HS-5 (cell line): Measurements from ENCODE around the gene PSG2.
"Not testable (repeated sequence)": the region's sequence is repeated elsewhere in the genome, so short reads cannot be mapped to it uniquely, and the experiment has no call there.

Experiments
- DNase-seq: peaks from one replicate; pipeline ENCODE4 v3.0.0-alpha.2; 2012; ENCODE audit warnings: low read depth

PSG2 gene

GRCh38 chr19:43082601-43083000, at the start of gene PSG2:
TSS of gene PSG2 (minus strand) at chr19:43082701. CDS start at chr19:43082569, 132 bp downstream.
- not testable (repeated sequence) for DNase-seq

- not testable (repeated sequence) for DNase-seq
These were observed 48.9 kb upstream of the PSG2 start for GRCh38 chr19:43131281-43131842.

GRCh38 chr19:43129197-43129596, 46.7 kb upstream of the PSG2 start:
- not testable (repeated sequence) for DNase-seq

- DNase-seq: peak; percentile 98
These were observed 44.8 kb upstream of the PSG2 start for GRCh38 chr19:43127336-43127735.

GRCh38 chr19:43126720-43127119, 44.2 kb upstream of the PSG2 start:
- no peak for DNase-seq

GRCh38 chr19:43124360-43124759, 41.9 kb upstream of the PSG2 start:
- no peak for DNase-seq

GRCh38 chr19:43120433-43121026, 38.0 kb upstream of the PSG2 start:
- peak; percentile 89 for DNase-seq

- DNase-seq: not testable (repeated sequence)
These were observed 37.0 kb upstream of the PSG2 start for GRCh38 chr19:43119526-43119925.

- not testable (repeated sequence) for DNase-seq
These were observed 33.9 kb upstream of the PSG2 start for GRCh38 chr19:43116421-43116820.

GRCh38 chr19:43115548-43115947, 33.0 kb upstream of the PSG2 start:
- not testable (repeated sequence) for DNase-seq

GRCh38 chr19:43115064-43115463, 32.6 kb upstream of the PSG2 start:
- not testable (repeated sequence) for DNase-seq

GRCh38 chr19:43114626-43115025, 32.1 kb upstream of the PSG2 start:
- not testable (repeated sequence) for DNase-seq

GRCh38 chr19:43107401-43107800, 24.9 kb upstream of the PSG2 start:
- DNase-seq: not testable (repeated sequence)

GRCh38 chr19:43105496-43105895, 23.0 kb upstream of the PSG2 start:
- no peak for DNase-seq

- peak; percentile 59 for DNase-seq
These were observed 21.8 kb upstream of the PSG2 start for GRCh38 chr19:43104215-43104850.

GRCh38 chr19:43101950-43102349, 19.4 kb upstream of the PSG2 start:
- no peak for DNase-seq

GRCh38 chr19:43098416-43098815, 15.9 kb upstream of the PSG2 start:
- not testable (repeated sequence) for DNase-seq

GRCh38 chr19:43087702-43088340, 5.3 kb upstream of the PSG2 start:
- peak; percentile 41 for DNase-seq

GRCh38 chr19:43085796-43086530, 3.5 kb upstream of the PSG2 start:
- not testable (repeated sequence) for DNase-seq

- not testable (repeated sequence) for DNase-seq
These were observed 1.8 kb upstream of the PSG2 start for GRCh38 chr19:43084196-43084832.

GRCh38 chr19:43083721-43084120, 1.2 kb upstream of the PSG2 start:
- not testable (repeated sequence) for DNase-seq

GRCh38 chr19:43078311-43078710, 4.2 kb downstream of the PSG2 start:
- DNase-seq: peak; percentile 82
